Measurements from ENCODE around the gene GNE.

- TF ChIP-seq ZNF274 (IDR thresholded peaks at IDR 0.05; ENCODE audit: borderline replicate concordance, extremely low read depth, low read length) (no peak), ATF2 (IDR thresholded peaks at IDR 0.05; ENCODE audit: low read length) (no peak), YY1 (IDR thresholded peaks at IDR 0.05; ENCODE audit: low read depth, low read length) (no peak), RFX5 (IDR thresholded peaks at IDR 0.05; ENCODE audit: borderline replicate concordance, low read depth, low read length) (no peak), SIN3A (conservative IDR thresholded peaks at IDR 0.05 in 1 of 2, IDR thresholded peaks at IDR 0.05 in 1 of 2; ENCODE audit: low read depth in 1 of 2, low read length in 2 of 2) (no peak)
These were observed 46.7 kb downstream of the GNE start for GRCh38 chr9:36211510-36211909.

All from H1 (cell line).